Tibial nerve (tissue), 4 donors: Measurements from ENCODE around the gene RNF114. TPM values are rescaled to one million over a fixed set of nuclear protein-coding genes. Genes with fewer than 3 reads are reported as not detected.
"Not testable (repeated sequence)": the region's sequence is repeated elsewhere in the genome, so short reads cannot be mapped to it uniquely, and the experiment has no call there.

Experiments used
- DNase-seq, 2 donors: peaks; one replicate each; pipeline ENCODE4 v3.0.0-alpha.2; 2019; ENCODE audit warnings: low spot score in 2 of 2
- H3K27ac ChIP-seq, 4 donors: fragments of 200-600 bp; sonication (generic) in 3 of 4; one replicate each; pipeline ENCODE4 v1.5.1; 2017 to 2019; ENCODE audit warnings: mild to moderate bottlenecking in 1 of 4
- H3K27me3 ChIP-seq, 2 donors: fragments of 200-600 bp; sonication (generic) in 1 of 2; one replicate each; pipeline versions ENCODE4 v1.5.1 to v1.6.0; 2017 to 2019
- H3K36me3 ChIP-seq, 3 donors: fragments of 200-600 bp; sonication (generic); one replicate each; pipeline ENCODE4 v1.5.1; 2018 to 2019
- H3K4me1 ChIP-seq, 4 donors: fragments of 200-600 bp; sonication (generic) in 3 of 4; one replicate each; pipeline ENCODE4 v1.5.1; 2017 to 2019
- H3K4me3 ChIP-seq, 4 donors: fragments of 200-600 bp; sonication (generic) in 3 of 4; one replicate each; pipeline ENCODE4 v1.5.1; 2017 to 2019; ENCODE audit warnings: mild to moderate bottlenecking in 1 of 4, moderate library complexity in 1 of 4
- H3K9me3 ChIP-seq, 4 donors: fragments of 200-600 bp; sonication (generic) in 3 of 4; one replicate each; pipeline ENCODE4 v1.5.1; 2017 to 2019
- EP300 ChIP-seq, 2 donors: sonication (generic); formaldehyde crosslinking; IDR thresholded peaks; one replicate each; pipeline ENCODE4 v1.6.1; 2017; ENCODE audit warnings: antibody characterized with exemption in 2 of 2, mild to moderate bottlenecking in 1 of 2
- POLR2A ChIP-seq, 2 donors: fragments of 450-650 bp; IDR thresholded peaks; one replicate each; pipeline ENCODE4 v1.6.1; 2017; ENCODE audit warnings: antibody characterized with exemption in 2 of 2, mild to moderate bottlenecking in 2 of 2, moderate library complexity in 2 of 2
- WGBS, 2 donors: methylation state at CpG; one replicate each; pipeline ENCODE4 v1.1.5; 2018; 5-methylcytosine and 5-hydroxymethylcytosine counted together
- total RNA-seq, 4 donors: library from RNA; depleted of rRNA; stranded (reverse); fragments of >200 nt; gene quantifications; one replicate each; pipeline ENCODE4 v1.1.0, GENCODE V29; 2016
- TF ChIP-seq, protein P1 (sequence below), 5 experiments: fragments of 200-600 bp in 3 of 5; fragments of 450-650 bp in 2 of 5; sonication (generic) in 3 of 5; IDR thresholded peaks; one replicate each; pipeline ENCODE4 v1.5.1; 2016 to 2019; ENCODE audit warnings: antibody characterized with exemption in 5 of 5, mild to moderate bottlenecking in 3 of 5, moderate library complexity in 2 of 5

RNF114 gene
- total RNA-seq, 4 donors from 2014 or later = 211 to 311 (median 272) TPM

GRCh38 chr20:49995586-49995985 is 59.4 kb downstream of the RNF114 start:
- Histone ChIP-seq H3K27ac (no peak overlapping the region), H3K36me3 (no peaks in the 10 kb centered on the region), H3K4me3 (no peak overlapping the region), H3K4me1 (peaks cover 0 to 13% (median 4%) of the 10 kb centered on the region in 4 donors), H3K27me3 (no peaks in the 10 kb centered on the region), H3K9me3 (no peaks in the 10 kb centered on the region)
- 100% methylated on average over 3 of the region's 3 CpGs for WGBS, 2 donors
- TF ChIP-seq, protein P1, sequence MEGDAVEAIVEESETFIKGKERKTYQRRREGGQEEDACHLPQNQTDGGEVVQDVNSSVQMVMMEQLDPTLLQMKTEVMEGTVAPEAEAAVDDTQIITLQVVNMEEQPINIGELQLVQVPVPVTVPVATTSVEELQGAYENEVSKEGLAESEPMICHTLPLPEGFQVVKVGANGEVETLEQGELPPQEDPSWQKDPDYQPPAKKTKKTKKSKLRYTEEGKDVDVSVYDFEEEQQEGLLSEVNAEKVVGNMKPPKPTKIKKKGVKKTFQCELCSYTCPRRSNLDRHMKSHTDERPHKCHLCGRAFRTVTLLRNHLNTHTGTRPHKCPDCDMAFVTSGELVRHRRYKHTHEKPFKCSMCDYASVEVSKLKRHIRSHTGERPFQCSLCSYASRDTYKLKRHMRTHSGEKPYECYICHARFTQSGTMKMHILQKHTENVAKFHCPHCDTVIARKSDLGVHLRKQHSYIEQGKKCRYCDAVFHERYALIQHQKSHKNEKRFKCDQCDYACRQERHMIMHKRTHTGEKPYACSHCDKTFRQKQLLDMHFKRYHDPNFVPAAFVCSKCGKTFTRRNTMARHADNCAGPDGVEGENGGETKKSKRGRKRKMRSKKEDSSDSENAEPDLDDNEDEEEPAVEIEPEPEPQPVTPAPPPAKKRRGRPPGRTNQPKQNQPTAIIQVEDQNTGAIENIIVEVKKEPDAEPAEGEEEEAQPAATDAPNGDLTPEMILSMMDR (IDR thresholded peaks at IDR 0.05) = no peak
- TF ChIP-seq EP300 (IDR thresholded peaks at IDR 0.05) = no peak
- no peak for DNase-seq

DNA sequence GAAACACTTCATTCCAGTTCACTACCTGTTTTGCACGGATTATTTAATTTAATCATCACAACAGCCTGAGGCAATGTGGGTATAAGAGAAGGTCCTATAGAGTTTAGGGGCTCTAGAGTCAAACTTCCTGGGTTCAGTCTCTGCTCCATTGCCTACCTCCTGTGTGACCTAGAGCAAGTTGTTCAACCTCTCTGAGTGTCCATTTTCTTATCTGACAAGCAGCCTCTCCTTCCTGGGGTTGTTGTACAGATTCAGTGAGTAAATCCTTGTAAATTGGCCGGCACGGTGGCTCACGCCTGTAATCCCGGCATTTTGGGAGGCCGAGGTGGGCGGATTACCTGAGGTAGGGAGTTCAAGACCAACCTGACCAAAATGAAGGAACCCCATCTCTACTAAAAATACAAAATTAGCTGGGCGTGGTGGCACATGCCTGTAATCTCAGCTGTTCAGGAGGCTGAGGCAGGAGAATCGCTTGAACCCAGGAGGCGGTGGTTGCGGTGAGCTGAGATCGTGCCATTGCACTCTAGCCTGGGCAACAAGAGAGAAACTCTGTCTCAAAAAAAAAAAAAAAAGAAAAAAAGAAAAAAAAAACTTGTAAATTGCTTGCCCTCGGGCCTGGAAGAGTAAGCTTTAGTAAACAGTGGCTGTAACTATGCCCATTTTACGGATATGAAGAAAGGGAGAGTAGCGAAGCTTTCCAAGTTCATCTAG is 62.4 kb downstream of the RNF114 start:
- 88 to 89% methylated on average over 15 of the region's 15 CpGs for WGBS, 2 donors

GRCh38 chr20:49999329-49999728 is 63.1 kb downstream of the RNF114 start:
- no peak overlapping the region for H3K4me3 ChIP-seq
- H3K27ac ChIP-seq = no peak overlapping the region
- H3K36me3 ChIP-seq = no peaks in the 10 kb centered on the region
- TF ChIP-seq POLR2A (IDR thresholded peaks at IDR 0.05) = no peak
- TF ChIP-seq EP300 (IDR thresholded peaks at IDR 0.05) = no peak
- TF ChIP-seq, protein P1 (IDR thresholded peaks at IDR 0.05) = no peak
- H3K9me3 ChIP-seq = no peaks in the 10 kb centered on the region
- DNase-seq = no peak
- H3K4me1 ChIP-seq = peaks cover 0 to 1% (median 0%) of the 10 kb centered on the region in 4 donors
- WGBS, 2 donors = 61 to 72% methylated on average over 7 of the region's 7 CpGs
- no peaks in the 10 kb centered on the region for H3K27me3 ChIP-seq

More for the DNA sequence above, 62.4 kb downstream of the RNF114 start:
- not testable (repeated sequence) for H3K36me3 ChIP-seq, H3K27ac ChIP-seq, DNase-seq, H3K27me3 ChIP-seq, H3K4me3 ChIP-seq, H3K9me3 ChIP-seq, H3K4me1 ChIP-seq

GRCh38 chr20:50000548-50001222 is 64.5 kb downstream of the RNF114 start:
- H3K9me3 ChIP-seq, H3K36me3 ChIP-seq, DNase-seq, H3K27me3 ChIP-seq, H3K27ac ChIP-seq, H3K4me3 ChIP-seq, H3K4me1 ChIP-seq: not testable (repeated sequence)
- WGBS, 2 donors = 74 to 78% methylated on average over 14 of the region's 14 CpGs

- 96% methylated on average over 9 of the region's 9 CpGs for WGBS, 2 donors
Observed at GRCh38 chr20:50001784-50002311, 65.7 kb downstream of the RNF114 start.

More at GRCh38 chr20:50001784-50002311, 65.7 kb downstream of the RNF114 start:
- Histone ChIP-seq H3K27ac (no peak overlapping the region), H3K9me3 (no peaks in the 10 kb centered on the region), H3K4me3 (no peak overlapping the region), H3K27me3 (no peaks in the 10 kb centered on the region), H3K4me1 (no peaks in the 10 kb centered on the region), H3K36me3 (no peaks in the 10 kb centered on the region)
- TF ChIP-seq POLR2A (IDR thresholded peaks at IDR 0.05) (no peak), EP300 (IDR thresholded peaks at IDR 0.05) (no peak)
- TF ChIP-seq, protein P1 (IDR thresholded peaks at IDR 0.05) = no peak
- DNase-seq = no peak
